Measurements from ENCODE around the gene C19orf38.

The C19orf38 gene, protein sequence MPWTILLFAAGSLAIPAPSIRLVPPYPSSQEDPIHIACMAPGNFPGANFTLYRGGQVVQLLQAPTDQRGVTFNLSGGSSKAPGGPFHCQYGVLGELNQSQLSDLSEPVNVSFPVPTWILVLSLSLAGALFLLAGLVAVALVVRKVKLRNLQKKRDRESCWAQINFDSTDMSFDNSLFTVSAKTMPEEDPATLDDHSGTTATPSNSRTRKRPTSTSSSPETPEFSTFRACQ

DNA sequence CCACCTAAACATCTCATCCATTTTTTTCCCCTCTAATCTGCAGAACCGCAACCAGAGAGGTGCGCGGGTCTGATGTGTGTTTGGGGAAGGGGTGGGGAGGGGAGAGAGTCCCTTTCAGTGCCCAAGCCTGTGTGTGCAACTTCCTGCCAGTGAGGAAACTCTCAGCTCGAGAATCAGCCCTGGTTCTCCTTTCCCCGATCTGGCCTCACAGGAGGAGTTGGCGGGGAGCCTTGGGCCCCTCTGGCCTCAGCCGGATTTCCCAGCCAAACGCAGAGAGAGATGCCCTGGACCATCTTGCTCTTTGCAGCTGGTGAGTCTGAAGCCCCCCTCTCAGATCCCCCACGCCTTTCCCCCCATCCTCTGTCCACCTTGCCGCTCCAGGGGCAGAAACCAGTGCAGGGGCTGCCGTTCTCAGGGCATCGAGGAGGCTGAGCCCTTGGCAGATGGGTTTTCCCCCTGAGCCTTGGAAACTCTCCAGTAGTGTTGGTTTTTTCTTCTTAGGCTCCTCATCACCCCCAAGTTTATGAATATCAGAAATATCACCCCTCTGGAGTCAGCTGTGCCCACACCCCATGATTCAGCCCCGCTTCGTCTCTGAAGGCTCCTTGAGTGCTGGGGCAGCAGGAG, at the start of gene C19orf38:
Gene C19orf38, plus strand, starts transcription at position 186 of the 627 bp plus-strand sequence. Its CDS starts 94 bp downstream, at position 280.
- DNase-seq (ENCODE audit: low read depth in 3 of 3), result no peak

DNA sequence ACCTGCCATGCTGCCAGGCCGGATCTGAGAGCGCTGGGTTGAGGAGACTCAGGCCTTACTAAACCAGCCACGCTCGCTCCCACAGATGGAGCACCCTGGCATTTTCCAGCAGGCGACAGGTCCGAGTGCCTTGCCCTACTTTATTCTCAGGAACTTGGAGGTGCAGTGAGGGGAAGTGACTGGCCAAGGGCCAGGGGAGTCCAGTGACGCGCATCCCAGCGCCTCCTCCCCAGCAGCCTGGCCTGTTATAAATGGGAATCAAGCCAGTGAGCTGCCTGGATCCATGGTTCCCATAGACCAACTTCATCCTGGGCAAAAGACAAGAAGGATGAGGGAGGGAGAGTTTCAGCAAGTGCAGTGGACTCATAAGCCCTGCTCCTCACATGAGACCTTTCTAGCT, 47.7 kb upstream of the C19orf38 start:
- no peak for DNase-seq (ENCODE audit: low read depth in 3 of 3)

DNA sequence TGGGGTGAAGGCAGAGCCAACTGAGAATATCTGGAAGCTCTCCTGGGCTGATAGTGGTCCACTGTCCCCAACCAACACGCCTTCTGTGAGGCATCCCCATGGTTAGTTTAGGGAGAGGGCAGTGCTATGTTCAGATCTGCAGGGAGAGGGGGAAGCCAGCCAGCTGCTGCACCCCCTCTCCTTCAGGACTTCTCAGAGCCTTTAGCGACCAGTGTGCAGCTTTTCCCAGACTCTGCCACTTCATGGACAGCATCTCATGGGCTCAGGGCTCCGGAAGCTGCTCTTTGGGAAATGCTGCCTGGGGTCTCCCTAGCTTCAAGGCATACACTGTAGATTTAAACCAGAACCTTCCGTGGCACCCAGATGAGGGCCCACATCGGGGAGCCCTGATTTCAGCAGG, 45.7 kb upstream of the C19orf38 start:
- DNase-seq (ENCODE audit: low read depth in 3 of 3), result no peak

DNA sequence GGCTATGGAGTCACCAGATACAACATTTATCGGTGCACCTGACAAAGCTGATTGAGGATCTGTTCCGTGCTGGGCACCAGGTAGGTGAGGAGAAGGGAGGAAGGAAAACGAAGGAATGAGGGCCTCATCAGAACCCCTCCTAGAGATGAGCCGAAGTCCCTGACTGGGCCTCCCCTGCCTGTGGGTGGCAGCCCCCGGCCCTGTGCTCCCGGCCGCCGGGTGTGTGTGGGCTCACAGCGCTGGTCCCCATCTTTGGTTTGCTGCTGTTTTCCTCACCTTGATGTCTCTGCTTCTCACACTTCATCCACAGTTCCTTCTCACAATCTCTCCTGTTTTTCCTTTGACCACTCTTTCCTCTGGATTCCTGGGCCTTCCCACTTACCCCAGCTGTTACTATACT, 45.0 kb upstream of the C19orf38 start:
- no peak for DNase-seq (ENCODE audit: low read depth in 3 of 3)

DNA sequence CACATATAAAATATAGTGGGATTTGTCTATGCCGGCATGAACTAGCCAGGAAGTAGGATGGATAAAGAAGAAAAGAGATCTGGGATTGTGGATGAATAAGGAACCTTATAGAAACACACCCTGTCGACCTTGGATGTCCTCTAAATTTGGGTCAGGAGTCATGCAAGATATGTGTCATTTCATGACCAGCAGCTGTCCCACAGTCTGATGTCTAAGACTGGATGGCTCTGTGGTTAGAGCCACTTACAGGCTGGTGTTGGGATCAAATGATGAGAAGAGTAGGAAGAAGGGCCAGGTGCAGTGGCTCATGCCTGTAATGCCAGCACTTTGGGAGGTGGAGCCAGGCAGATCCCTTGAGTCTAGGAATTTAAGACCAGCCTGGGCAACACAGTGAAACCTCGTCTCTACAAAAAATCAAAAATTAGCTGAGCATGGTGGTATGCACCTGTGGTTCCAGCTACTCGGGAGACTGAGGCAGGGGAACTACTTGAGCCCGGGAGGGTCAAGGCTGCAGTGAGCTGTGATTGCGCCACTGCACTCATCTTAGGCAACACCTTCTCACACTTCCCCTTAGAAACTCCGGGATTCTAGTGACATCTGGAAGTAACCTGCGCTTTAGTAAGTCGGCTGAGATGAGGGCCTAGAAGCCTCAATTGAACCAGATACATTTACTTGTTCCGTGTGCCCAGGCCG, 43.0 kb upstream of the C19orf38 start:
- no peak for DNase-seq (ENCODE audit: low read depth in 3 of 3)

DNA sequence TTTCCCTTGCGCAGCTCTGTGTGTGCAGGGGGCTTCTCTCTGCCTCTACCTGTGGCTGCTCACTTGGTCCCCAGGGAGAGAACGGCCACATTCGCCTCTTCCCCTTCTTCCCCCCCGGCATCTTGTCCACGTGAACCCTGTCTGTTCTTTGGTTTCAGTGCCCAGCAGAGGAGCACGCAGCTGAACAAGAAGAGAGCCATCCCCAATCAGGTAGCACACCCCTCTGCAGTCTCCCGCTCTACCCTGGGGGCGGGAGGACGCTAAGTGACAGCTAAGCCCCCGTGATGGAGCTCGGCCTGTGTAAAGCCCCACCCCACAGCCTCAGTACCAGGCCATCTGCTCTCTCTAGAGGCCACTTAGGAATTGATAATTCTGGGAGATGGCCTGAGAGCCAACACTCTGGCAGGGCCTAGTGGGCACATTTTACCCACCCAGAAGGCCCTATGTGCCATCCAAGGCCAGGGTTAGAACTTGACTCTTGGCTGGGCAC, 42.4 kb upstream of the C19orf38 start:
- no peak for DNase-seq (ENCODE audit: low read depth in 3 of 3)

DNA sequence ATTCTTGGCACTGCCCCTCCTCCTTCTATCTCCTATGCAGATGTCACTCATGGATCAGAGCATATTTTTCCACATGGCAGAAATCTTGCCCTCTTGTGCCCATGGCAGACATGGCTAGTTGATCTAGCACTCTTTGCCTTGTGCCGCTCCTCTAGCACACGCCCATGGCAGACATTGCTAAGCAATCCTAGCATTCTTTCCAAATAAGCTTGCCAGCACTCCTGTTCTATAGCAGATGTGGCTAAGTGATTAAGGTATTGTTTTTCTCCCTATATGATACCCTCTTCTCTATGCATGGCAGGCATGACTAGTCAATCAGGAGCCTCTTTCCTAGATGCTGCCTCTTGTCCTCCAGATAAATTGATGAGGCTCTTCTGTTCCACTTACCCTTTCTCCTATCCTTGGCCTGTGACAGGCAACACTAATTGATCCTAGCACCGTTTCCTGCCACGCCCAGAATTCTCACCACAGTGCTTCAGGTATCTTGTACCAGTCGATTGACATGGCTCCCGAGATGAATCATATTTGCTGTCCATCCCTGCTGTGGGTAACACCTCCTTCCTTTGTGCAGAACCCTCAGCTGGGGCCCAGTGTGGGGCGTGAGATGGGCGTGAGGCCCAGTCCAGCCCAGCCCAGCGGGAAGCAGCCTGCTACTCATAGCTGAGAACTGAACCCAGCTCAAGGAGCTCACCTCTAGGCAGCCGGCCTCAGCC, 39.1 kb upstream of the C19orf38 start:
- no peak for DNase-seq (ENCODE audit: low read depth in 3 of 3)

DNA sequence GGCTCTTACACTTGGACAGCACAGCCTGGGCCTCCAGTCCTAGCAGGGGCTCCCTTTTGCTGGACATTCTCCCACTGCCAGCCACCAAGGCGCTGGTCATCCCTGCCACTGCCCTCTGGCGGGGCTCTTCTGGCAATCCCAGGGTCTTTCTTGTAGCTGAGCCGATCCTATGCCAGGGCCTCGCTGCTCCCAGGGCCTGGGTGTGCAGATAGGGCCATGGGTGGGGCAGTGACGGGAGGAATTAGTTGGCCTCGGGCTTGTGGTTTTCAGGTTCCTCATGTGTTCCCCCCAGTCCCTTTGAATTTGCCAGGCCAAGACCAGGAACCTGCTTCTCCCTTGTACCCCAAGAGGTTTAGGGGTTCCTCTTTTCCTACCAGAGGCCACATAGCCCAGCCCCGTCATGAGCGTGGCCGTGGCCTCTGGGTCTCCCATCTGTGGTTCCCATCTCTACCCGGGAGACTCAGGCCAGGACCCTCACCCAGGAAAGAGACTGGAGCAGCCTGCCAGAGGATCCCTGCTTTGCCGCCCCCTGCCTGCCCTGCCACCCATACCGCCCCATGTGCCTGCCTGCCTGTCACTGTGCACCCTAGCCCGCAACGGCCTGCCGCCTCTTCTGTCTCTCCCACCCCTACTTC, 38.4 kb upstream of the C19orf38 start:
- DNase-seq (ENCODE audit: low read depth in 3 of 3), result no peak

DNA sequence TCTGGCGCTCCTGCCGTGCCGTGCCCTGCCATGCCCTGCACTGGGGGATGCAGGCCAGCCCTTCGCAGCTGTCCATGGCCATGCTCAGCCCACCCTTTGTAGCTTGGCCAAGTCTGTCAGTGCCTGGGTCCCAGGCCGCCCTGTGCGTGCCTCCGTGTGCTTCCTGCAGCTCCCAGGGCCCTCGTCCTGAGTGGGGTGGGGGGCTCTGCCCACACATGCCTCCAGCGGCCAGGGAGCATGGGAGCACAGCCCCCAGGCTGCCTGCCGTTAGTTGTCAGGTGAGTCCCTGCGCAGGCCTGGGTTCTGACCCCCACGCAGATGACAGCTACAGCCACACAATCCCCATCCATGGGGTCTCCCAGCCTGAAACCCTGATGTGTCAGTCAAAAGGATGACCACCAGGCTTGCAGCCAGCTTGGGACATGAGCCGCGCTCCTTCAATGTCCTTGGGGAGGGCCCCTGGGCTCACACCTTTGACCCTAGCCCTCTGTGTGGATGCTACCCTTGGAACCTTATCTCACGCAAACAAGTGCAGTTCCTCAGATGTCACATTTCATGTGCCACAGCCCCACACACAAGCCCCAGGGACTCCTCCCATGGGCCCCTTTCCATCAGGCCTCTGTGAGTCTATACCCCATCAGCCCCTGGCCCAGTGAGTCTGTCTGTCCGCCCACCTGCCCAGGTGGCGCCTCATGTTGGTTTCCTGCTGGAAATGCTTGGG, 36.7 kb upstream of the C19orf38 start:
- DNase-seq (ENCODE audit: low read depth in 3 of 3), result no peak

DNA sequence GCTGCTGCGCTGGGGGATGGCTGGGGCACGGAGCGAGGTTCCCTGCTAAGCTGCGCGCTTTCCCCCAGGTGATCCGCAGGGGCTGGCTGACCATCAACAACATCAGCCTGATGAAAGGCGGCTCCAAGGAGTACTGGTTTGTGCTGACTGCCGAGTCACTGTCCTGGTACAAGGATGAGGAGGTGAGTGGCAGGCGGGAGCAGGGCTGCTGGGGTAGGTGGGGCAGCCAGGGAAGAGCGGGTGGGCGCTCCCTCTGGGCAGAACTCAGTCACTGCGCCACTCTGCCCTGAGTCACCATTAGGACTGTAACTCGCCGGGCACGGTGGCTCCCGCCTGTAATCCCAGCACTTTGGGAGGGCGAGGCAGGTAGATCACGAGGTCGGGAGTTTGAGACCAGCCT, 36.0 kb upstream of the C19orf38 start:
- DNase-seq (ENCODE audit: low read depth in 3 of 3), result no peak

DNA sequence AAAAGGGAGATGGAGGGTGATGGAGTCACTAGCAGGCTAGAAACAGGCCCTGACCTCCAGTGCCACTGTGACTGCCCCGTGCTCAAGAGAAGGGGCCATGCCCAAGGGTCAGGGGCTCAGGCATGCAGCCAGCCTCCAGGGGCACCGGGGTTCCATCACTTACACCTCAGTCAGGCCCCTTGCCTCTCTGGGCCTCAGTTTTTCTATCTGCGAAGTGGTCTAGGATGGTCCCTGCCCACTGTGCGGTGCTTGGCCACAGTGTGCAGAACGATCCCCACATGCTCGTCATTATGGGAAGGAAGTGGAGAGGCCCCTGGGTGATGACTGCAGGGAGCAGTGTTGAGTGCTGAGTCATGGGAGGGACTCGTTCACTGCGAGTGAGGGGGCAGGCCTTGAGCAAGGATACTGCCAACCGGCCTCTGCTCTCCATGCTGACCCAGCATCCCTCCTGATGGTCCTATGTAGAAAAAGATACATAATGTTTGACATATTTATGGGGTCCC, 35.3 kb upstream of the C19orf38 start:
- DNase-seq (ENCODE audit: low read depth in 3 of 3), result no peak

DNA sequence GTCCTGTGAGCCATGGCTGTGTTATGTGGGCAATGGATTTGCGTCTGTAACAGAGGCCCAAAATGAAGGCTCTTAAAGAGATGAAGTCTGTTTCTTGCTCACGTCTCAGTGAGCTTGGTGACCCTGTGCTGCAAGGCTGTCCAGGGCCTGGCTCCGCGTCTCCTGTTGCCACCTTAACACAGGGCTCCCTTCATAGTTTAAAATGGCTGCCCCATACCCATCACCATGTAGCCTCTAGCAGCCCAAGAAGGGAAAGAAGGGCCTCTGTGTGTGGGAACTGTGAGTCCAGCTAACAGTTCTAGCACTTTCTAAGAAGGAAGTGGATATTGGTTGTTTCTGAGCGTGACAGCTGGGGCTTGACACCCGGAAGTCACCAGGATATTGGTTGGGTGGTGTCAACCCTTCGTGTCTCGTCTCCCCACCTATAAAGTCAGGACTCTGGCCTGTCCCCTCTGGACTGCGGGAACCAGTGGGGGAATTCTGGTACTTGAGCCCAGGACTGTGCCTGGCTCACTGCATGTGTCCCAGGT, 33.1 kb upstream of the C19orf38 start:
- no peak for DNase-seq (ENCODE audit: low read depth in 3 of 3)

DNA sequence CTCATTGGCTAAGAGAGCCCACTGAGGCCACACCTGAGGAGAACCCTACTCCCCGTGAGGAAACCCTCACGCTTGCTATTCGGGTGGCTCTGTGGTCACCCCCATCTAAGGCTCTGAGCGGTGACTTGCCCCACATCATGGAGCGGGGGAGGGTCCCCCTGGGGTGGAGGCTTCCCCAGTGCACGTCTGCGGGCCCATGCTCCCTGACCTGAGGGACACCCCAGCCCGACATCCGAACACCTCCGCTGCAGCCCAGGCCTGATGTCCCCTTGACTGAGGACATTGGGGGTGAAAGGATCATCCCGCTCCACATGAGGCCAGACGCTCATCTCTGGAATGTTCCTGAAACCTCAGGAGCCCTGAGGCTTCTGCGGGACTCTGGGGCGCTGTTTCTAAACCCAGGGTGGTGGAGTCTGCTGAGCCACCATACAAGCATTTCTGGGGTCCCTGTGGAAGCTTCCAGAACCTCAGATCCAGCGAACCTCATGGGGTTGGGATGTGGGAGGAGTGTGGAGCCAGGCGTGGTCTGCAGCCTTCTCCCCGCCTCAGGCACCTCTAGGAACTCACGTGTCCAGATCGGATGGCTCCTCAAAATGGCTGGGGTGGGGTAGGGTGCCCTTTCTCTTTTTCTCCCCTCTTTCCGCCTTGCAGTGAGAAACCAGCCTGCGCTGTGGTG, 32.1 kb upstream of the C19orf38 start:
- DNase-seq (ENCODE audit: low read depth in 3 of 3), result no peak

DNA sequence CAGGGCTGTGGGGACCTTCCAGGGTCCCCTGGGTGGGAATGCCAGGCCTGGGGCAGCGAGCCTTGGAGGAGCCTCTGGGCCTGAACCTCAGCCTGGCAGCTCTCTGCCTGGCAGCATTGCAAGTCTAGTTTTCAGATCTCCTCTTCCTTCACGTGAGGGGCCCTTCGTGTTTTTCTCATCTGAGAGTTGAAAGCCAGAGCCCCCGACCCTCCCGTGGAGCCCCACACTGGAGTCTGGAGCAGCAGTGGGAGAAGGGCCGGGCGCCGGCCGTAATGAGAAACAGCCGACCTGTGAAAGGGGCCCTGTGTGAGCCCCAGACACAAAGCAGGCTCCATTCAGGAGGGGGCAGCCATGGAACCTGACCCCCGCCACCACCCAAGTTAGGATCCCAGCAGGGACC, 31.5 kb upstream of the C19orf38 start:
- no peak for DNase-seq (ENCODE audit: low read depth in 3 of 3)

DNA sequence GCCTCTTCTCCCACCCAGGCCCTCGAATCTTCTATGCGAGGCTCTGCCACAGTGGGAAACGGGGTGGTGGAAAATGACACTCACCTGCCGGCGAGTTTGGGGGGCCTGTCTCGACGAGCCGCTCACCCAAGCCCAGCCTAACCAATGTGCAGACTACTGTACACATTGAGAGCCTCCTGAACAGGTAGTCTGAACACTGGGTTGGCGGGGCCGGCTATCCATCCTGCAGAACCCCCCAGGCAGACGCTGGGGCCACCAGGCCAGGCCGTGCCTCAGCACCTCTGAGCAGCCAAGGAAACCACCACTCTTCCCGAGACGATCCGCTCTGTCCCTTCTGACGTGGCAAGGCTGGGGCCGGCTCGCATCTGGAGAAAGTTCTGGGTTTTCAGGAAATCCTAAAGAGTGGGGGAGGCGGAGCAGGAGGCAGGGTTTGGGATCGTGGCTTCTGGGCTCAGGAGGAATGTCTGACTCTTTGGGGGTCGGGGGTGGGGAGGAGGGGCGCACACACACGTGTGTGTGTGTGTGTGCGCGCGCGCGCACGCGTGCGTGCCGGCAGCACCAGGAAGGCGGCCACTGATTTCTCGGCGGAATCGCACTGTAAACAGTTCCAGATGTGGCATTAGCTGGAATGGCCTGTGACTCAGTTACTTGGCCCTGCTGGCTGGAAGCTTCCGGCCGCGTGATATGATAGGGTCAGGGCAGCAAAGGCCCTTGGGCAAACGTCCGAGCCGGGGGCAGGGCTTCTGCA, 30.8 kb upstream of the C19orf38 start:
- DNase-seq (ENCODE audit: low read depth in 3 of 3), result no peak

DNA sequence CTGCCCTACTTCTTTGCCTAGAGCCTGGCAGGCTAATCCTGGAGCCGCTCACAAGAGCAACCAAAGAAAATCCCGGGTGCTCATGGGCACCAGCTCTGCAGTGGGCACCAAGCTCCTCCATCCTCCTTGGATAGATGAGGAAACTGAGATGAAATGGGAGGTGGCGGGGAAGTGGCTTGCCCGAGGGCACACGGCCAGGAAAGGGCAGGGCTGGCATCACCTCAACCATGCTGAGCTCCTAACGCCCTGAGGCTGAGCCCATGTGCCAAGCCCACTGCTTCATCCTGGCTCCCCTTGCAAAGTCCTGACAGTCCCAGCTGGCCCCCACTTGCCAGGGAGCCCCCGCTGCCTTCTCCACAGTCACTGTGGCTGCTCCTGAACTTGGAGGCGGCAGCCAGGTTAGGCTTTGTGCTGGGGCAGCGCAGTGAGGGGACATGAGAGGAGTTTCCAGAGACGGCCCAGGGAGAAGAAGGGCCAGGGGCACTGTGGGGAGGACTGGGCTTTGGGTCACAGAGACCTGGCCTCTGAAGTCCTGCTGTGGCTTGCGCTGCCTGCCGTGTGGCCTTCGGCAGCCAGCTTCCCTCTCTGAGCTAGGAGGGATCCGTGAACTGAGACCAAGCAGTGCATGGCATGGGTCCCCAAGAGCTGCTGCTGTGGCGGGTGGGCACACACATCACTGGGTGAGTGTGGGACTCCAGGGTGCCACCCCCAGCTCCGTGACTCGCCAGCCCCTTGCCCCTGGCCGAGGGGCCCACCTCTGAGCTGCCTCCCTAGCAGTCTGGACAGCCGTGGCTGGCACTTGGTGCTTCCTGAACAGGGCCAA, 29.7 kb upstream of the C19orf38 start:
- no peak for DNase-seq (ENCODE audit: low read depth in 3 of 3)

DNA sequence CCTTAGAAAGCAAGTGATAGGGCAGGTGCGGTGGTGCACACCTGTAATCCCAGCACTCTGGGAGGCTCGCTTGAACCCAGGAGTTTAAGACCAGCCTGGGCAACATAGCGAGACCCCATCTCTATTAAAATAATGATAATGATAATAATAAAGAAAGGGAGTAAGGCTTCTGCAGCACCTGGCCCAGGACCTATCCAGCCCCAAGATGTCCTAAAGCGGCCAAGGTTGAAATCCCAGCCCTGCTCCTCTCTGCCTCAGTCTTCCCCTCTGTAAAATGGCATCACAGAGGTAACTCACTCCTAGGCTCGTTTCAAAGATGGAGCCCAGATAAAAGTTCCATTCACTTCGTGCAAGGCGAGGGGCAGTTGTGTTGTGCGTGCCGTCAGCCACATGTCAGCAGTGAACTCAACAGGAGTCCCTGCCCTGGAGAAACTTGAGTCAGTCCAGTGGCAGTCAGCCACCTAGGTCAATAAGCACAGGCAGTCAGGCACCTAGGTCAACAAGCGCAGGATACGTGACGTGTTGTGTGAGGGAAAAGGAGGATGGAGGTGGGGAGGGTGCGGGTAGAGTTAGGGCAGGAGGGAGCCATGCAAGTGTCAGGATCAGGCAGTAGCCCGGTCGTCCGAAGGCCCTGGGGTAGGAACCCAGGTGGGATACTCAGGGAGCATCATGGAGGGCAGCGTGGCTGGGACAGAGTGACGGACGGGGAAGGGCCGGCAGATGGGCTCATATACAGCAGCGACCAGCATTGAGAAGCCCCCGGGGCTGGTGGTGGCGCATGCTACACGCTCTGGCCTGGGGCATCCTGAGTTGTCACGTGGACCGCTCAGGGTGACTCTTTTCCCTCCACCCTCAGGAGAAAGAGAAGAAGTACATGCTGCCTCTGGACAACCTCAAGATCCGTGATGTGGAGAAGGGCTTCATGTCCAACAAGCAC, 28.8 kb upstream of the C19orf38 start:
- no peak for DNase-seq (ENCODE audit: low read depth in 3 of 3)

All from stimulated activated CD4-positive, alpha-beta T cell treated with anti-CD3 and anti-CD28 coated beads, TNF-alpha, amount 100 ng/mL, for 4 hours (primary cell).